OCI-M2 (cell line): Measurements from ENCODE around the gene ADARB2.
"Not testable (repeated sequence)": the region's sequence is repeated elsewhere in the genome, so short reads cannot be mapped to it uniquely, and the experiment has no call there.

Experiments
- DNase-seq: peaks from one replicate; lab custom pipeline; 2025; ENCODE audit not compliant: unreplicated experiment; lab: John Stamatoyannopoulos, UW

ADARB2 gene

GRCh38 chr10:1449572-1450205 lies 287.6 kb downstream of the ADARB2 start:
- DNase-seq, result no peak

- DNase-seq, result no peak
Measured at GRCh38 chr10:1449021-1449420, 288.3 kb downstream of the ADARB2 start.

- DNase-seq, result no peak
Measured at GRCh38 chr10:1448252-1448930, 288.9 kb downstream of the ADARB2 start.

- no peak for DNase-seq
Measured at GRCh38 chr10:1444826-1445225, 292.5 kb downstream of the ADARB2 start.

- no peak for DNase-seq
Measured at GRCh38 chr10:1440897-1441296, 296.4 kb downstream of the ADARB2 start.

- DNase-seq, result no peak
Measured at GRCh38 chr10:1434912-1435692, 302.2 kb downstream of the ADARB2 start.

- no peak for DNase-seq
Measured at GRCh38 chr10:1434202-1434601, 303.1 kb downstream of the ADARB2 start.

- DNase-seq, result no peak
Measured at GRCh38 chr10:1432161-1432560, 305.2 kb downstream of the ADARB2 start.

- no peak for DNase-seq
Measured at GRCh38 chr10:1431229-1431628, 306.1 kb downstream of the ADARB2 start.

GRCh38 chr10:1427521-1428186 lies 309.7 kb downstream of the ADARB2 start:
- DNase-seq, result not testable (repeated sequence)

GRCh38 chr10:1426786-1427185 lies 310.5 kb downstream of the ADARB2 start:
- no peak for DNase-seq

- DNase-seq, result no peak
Measured at GRCh38 chr10:1425879-1426278, 311.4 kb downstream of the ADARB2 start.

GRCh38 chr10:1424648-1425047 lies 312.7 kb downstream of the ADARB2 start:
- DNase-seq, result no peak

GRCh38 chr10:1423676-1424253 lies 313.6 kb downstream of the ADARB2 start:
- no peak for DNase-seq

GRCh38 chr10:1422275-1422674 lies 315.1 kb downstream of the ADARB2 start:
- DNase-seq, result no peak

- no peak for DNase-seq
Measured at GRCh38 chr10:1420661-1421362, 316.5 kb downstream of the ADARB2 start.

GRCh38 chr10:1419796-1420610 lies 317.3 kb downstream of the ADARB2 start:
- DNase-seq, result no peak

GRCh38 chr10:1418031-1418550 lies 319.2 kb downstream of the ADARB2 start:
- no peak for DNase-seq

GRCh38 chr10:1417574-1417973 lies 319.8 kb downstream of the ADARB2 start:
- no peak for DNase-seq
